Lung (tissue), 12 donors: ENCODE measurements around the gene MT1X. TPM values are rescaled to one million over a fixed set of nuclear protein-coding genes. Genes with fewer than 3 reads are reported as not detected.
"Not testable (repeated sequence)": the region's sequence is repeated elsewhere in the genome, so short reads cannot be mapped to it uniquely, and the experiment has no call there.

Experiments
- ATAC-seq: fragments of 200-7000 bp; cut with Tn5 transposase; one replicate; pipeline ENCODE4 v1.9.1; 2020; ENCODE audit warnings: moderate number of reproducible peaks; ENCODE audit not compliant: insufficient read depth, low FRiP score
- DNase-seq, 3 donors: peaks; one replicate each; pipeline ENCODE4 v3.0.0-alpha.2; 2013 to 2017
- H3K27ac ChIP-seq, 2 donors: one replicate each; pipeline ENCODE4 v1.5.1; 2013; ENCODE audit warnings: mild to moderate bottlenecking in 2 of 2, moderate library complexity in 2 of 2, control low read depth in 1 of 2, inconsistent platforms in 1 of 2, low read depth in 1 of 2, low read length in 1 of 2
- H3K27me3 ChIP-seq, 3 donors: one replicate each; pipeline ENCODE4 v1.5.1; 2013; ENCODE audit warnings: low read length in 2 of 3; ENCODE audit not compliant: control insufficient read depth in 3 of 3, insufficient read depth in 3 of 3
- H3K36me3 ChIP-seq, 4 donors: one replicate each; pipeline ENCODE4 v1.5.1; 2013; ENCODE audit warnings: low read length in 4 of 4, mild to moderate bottlenecking in 1 of 4, moderate library complexity in 1 of 4; ENCODE audit not compliant: control insufficient read depth in 4 of 4, insufficient read depth in 4 of 4
- H3K4me1 ChIP-seq, 5 donors: one replicate each; pipeline ENCODE4 v1.5.1; 2013; ENCODE audit warnings: low read length in 5 of 5, mild to moderate bottlenecking in 2 of 5, moderate library complexity in 1 of 5; ENCODE audit not compliant: control insufficient read depth in 5 of 5, insufficient read depth in 5 of 5
- H3K4me3 ChIP-seq: one replicate; pipeline ENCODE4 v1.5.1; 2013; ENCODE audit warnings: mild to moderate bottlenecking, control low read depth, moderate library complexity
- H3K9ac ChIP-seq, 2 donors: one replicate each; pipeline ENCODE4 v1.5.1; 2013; ENCODE audit warnings: low read length in 2 of 2, control low read depth in 1 of 2; ENCODE audit not compliant: insufficient read depth in 1 of 2
- H3K9me3 ChIP-seq, 4 donors: one replicate each; pipeline ENCODE4 v1.5.1; 2013; ENCODE audit warnings: low read length in 3 of 4, mild to moderate bottlenecking in 1 of 4, moderate library complexity in 1 of 4; ENCODE audit not compliant: control insufficient read depth in 4 of 4, insufficient read depth in 3 of 4
- WGBS, 2 donors: extraction: QIAGEN DNeasy Blood & Tissue Kit; methylation state at CpG; one replicate each; pipeline ENCODE4 v1.1.7; 2013; 5-methylcytosine and 5-hydroxymethylcytosine counted together
- polyA plus RNA-seq, 2 donors: library from polyadenylated mRNA; stranded (reverse); fragments of 200-250 nt; gene quantifications; one replicate each; pipeline ENCODE4 v1.2.1, GENCODE V29; 2013
- total RNA-seq, 2 donors: library from RNA; depleted of rRNA in 1 of 2; stranded (reverse); fragments of >200 nt in 1 of 2; gene quantifications; one replicate each; pipeline ENCODE4 v1.2.1, GENCODE V29; 2014 to 2021
- TF ChIP-seq, protein P1 (sequence below): IDR thresholded peaks from 2 replicates; pipeline ENCODE4 v1.5.1; 2012; ENCODE audit warnings: mild to moderate bottlenecking; ENCODE audit errors: control extremely low read depth, extremely low read depth
- donor health status: control.
- donor health status: control.
- donor health status: Bipolar disorder and iron deficiency.
- donor health status: healthy.
- donor health status: DM: yes; HTN: yes; CAD: no.

Gene MT1X
- total and polyA plus RNA-seq, 4 donors: 39.3 to 989 (median 306) TPM

DNA sequence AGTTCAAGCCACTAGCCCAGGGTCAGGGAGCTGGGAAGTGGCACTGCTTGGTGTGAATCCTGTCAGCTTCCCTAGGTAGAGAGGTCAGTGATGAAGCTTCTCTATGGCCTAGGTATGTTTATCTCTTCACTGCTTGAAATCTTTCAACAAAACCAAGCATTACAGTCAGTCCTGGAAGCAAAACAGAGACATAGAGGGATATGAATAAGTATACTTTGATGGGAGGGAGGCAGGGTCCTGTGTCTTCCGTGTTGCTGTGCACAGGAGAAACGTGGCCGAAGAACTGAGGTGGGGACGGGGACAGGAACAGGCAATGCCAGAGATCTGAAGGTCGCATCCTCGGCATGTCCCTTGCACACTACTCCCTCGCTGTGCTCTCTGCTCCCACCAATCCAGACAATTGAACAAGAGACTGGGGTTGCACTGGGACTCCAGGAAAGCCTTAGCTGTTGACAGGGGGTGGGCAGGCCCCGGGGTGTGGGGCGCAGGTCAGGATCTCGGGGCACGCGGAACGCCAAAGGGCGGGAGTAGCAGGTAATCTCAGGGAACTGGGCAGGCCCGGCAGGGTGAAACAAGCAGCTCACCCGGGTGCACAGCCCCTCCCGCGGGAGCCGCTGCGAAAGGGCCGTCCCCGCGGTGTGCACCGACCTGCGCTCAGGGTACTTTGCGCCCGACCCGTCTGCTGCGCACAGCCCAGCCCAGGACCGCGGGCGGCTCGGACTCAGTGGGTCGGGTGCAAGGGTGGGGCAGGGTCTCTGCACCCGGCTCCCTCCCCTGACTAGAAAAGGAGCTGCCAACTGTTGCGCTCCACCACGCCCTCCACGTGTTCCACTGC is 13.0 kb upstream of the MT1X start, which contains the start of gene MT1H:
MT1H (plus strand) TSS at position 810 of the 835 bp plus-strand sequence. CDS start 71 bp downstream, outside the sequence.
- no peak within 1 kb of the TSS for H3K27ac ChIP-seq
- H3K4me3 ChIP-seq: no peak within 1 kb of the TSS
- WGBS, 2 donors: 10 to 18% methylated on average over 38 of the region's 38 CpGs
- H3K9ac ChIP-seq: no peak within 1 kb of the TSS
- H3K9me3 ChIP-seq: peaks cover 0 to 2% (median 0%) of the 10 kb centered on the region in 4 donors
- H3K27me3 ChIP-seq: peaks cover 3 to 89% (median 70%) of the 10 kb centered on the region in 3 donors
- peaks cover 0 to 16% (median 6%) of the 10 kb centered on the region in 5 donors for H3K4me1 ChIP-seq
- DNase-seq (no peak), ATAC-seq (no peak)
- H3K36me3 ChIP-seq: no peaks in the 10 kb centered on the region
- TF ChIP-seq, protein P1, sequence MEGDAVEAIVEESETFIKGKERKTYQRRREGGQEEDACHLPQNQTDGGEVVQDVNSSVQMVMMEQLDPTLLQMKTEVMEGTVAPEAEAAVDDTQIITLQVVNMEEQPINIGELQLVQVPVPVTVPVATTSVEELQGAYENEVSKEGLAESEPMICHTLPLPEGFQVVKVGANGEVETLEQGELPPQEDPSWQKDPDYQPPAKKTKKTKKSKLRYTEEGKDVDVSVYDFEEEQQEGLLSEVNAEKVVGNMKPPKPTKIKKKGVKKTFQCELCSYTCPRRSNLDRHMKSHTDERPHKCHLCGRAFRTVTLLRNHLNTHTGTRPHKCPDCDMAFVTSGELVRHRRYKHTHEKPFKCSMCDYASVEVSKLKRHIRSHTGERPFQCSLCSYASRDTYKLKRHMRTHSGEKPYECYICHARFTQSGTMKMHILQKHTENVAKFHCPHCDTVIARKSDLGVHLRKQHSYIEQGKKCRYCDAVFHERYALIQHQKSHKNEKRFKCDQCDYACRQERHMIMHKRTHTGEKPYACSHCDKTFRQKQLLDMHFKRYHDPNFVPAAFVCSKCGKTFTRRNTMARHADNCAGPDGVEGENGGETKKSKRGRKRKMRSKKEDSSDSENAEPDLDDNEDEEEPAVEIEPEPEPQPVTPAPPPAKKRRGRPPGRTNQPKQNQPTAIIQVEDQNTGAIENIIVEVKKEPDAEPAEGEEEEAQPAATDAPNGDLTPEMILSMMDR: no peak

DNA sequence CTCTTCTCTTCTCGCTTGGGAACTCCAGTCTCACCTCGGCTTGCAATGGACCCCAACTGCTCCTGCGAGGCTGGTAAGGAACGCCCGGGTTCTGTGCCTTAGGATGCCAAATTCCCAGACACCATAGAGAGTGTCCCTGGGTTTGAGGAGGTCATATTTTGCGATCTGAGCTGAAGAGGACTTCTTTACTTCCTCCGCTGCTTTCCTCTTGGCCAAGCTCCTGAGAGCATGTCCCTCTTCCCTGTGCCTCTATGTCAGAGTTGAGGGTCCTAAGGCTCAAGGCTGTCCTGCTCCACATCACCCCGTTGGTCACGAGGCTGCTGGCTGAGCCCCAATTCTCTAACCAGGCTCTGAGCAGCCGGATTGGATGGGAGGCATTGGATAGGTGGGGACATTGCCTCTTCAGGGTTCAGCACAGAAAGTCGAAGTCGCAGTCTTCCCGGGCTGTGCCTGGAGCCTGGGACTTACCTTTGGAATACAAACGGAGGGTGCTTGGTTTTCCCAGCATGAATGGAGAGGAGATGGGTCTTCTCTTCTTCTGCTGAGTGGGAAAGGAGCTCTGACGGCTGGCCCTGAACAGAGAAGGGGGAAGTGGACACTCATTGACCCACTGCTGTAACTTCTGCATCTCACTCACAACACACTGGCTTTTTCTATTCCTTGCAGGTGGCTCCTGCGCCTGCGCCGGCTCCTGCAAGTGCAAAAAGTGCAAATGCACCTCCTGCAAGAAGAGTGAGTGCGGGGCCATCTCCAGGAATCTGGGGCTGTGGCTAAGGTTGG is 12.2 kb upstream of the MT1X start:
- no peak overlapping the region for H3K27ac ChIP-seq
- H3K4me3 ChIP-seq: no peak overlapping the region
- H3K27me3 ChIP-seq: peaks cover 3 to 81% (median 64%) of the 10 kb centered on the region in 3 donors
- 16 to 23% methylated on average over 19 of the region's 19 CpGs for WGBS, 2 donors
- H3K9me3 ChIP-seq: peaks cover 0 to 2% (median 0%) of the 10 kb centered on the region in 4 donors
- ATAC-seq (no peak), DNase-seq (no peak)
- H3K9ac ChIP-seq: no peak overlapping the region
- TF ChIP-seq, protein P1: no peak
- no peaks in the 10 kb centered on the region for H3K36me3 ChIP-seq
- peaks cover 0 to 16% (median 6%) of the 10 kb centered on the region in 5 donors for H3K4me1 ChIP-seq

DNA sequence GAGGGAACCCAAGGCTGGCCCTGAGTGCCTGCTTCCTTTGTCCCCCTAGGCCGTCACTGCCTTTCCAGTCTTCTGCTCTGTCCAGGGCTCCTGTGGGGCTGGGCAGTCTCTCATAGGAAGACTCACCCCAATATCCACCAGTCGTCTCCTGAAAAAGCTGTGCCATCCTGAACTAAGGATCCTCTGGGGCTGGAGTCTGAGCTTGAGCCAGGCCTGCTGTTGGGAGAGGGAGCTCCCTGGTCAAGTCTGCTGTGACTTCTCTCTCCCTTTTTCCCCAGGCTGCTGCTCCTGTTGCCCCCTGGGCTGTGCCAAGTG is 11.7 kb upstream of the MT1X start:
- DNase-seq: no peak
- H3K27me3 ChIP-seq: peaks cover 3 to 81% (median 68%) of the 10 kb centered on the region in 3 donors
- no peak for ATAC-seq
- no peak overlapping the region for H3K4me3 ChIP-seq
- peaks cover 0 to 16% (median 6%) of the 10 kb centered on the region in 5 donors for H3K4me1 ChIP-seq
- TF ChIP-seq, protein P1: no peak
- no peaks in the 10 kb centered on the region for H3K36me3 ChIP-seq
- H3K9me3 ChIP-seq: peaks cover 0 to 2% (median 0%) of the 10 kb centered on the region in 4 donors
- H3K9ac ChIP-seq: no peak overlapping the region
- WGBS, 2 donors: 55 to 78% methylated on average over 2 of the region's 2 CpGs
- no peak overlapping the region for H3K27ac ChIP-seq

DNA sequence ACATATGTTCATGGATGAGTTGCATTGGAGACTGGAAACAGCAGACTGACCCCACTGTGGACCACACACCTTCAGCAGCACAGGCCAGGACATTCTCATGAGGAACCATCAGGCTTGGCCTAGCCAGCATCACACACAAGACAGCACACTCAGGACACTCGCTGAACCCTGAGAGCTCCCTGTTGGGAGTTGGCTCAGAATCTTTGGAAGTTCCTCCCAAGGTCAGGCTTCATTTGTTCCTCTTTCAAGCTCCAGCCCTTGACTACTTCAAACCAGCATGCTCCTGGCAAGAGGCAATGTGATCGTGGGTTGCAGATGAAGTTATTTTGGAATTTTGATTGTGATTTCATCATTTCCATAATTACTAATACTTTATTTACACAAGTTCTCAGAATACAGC is 10.6 kb upstream of the MT1X start:
- H3K27me3 ChIP-seq: peaks cover 3 to 77% (median 65%) of the 10 kb centered on the region in 3 donors
- DNase-seq, H3K9me3 ChIP-seq, H3K27ac ChIP-seq, H3K4me3 ChIP-seq, H3K36me3 ChIP-seq, ATAC-seq, H3K9ac ChIP-seq: not testable (repeated sequence)
- H3K4me1 ChIP-seq: peaks cover 0 to 22% (median 9%) of the 10 kb centered on the region in 5 donors
- WGBS, 2 donors: 65 to 74% methylated on average over 2 of the region's 2 CpGs

DNA sequence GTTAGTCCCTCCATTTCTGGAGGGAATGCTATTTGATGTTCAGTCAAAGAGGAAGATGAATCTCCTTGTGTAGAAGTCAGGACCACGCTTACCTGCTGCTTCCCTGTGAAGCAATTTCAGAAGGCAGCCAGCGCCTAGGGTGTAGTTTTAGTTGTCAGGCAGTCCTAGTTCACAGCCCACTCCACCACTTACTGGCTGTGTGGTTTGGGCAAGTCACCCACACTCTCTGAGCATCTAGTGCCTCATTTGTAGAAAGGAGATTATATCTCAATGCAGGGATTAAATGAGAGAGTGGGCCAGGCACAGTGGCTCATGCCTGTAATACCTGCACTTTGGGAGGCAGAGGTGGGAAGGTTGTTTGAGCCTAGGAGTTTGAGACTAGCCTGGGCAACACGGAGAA is 10.1 kb upstream of the MT1X start:
- not testable (repeated sequence) for H3K4me3 ChIP-seq, ATAC-seq, H3K9ac ChIP-seq, H3K27ac ChIP-seq, H3K36me3 ChIP-seq, H3K9me3 ChIP-seq, DNase-seq
- H3K27me3 ChIP-seq: peaks cover 3 to 77% (median 65%) of the 10 kb centered on the region in 3 donors
- peaks cover 0 to 22% (median 9%) of the 10 kb centered on the region in 5 donors for H3K4me1 ChIP-seq
- 84 to 93% methylated on average over 3 of the region's 3 CpGs for WGBS, 2 donors
